GM18519 (cell line): ENCODE measurements around the gene PROX1.

Experiments
- ATAC-seq: cut with Tn5 transposase; IDR thresholded peaks from one replicate; pipeline ENCODE4 v1.9.1; 2021; ENCODE audit warnings: mild to moderate bottlenecking, moderate library complexity; ENCODE audit not compliant: unreplicated experiment, low FRiP score

The PROX1 gene

DNA sequence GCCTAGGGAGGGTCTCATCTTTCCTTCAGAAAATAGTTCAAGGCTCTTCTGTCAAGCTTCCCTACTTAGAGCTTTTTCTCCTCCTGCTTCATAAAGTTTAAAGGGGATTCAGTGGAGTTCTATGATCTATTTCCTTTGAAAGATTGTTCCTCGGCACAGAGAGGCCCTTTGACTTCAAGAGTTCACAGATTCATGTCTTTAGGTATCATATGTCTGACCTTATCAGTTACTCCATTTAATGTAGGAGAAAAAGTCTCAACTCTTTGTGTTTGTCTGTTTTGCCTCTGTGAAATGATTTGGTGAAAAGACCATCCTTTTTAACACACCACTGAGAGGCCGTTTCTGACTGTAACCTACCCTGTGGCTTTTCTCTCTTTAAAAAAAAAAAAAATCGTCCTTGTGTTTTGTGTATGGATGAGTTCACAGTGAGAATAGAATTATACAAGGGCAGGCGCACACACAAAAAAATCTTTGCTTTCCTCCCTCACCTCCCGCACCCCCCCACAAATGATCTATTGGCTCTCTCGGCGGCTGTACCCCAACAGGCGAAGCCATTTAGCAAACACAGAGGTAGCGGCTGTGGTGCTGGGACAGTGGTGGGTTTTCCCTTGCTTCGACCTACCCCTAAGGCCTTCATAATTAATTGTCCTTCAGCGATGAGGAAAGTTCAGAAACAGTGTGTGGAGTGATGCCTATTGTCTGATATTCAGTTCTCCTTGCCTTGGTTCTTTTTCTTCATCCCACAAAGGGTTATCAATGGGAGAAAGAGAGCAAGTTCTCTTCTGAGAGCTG is 29.6 kb downstream of the PROX1 start:
- ATAC-seq = no peak

DNA sequence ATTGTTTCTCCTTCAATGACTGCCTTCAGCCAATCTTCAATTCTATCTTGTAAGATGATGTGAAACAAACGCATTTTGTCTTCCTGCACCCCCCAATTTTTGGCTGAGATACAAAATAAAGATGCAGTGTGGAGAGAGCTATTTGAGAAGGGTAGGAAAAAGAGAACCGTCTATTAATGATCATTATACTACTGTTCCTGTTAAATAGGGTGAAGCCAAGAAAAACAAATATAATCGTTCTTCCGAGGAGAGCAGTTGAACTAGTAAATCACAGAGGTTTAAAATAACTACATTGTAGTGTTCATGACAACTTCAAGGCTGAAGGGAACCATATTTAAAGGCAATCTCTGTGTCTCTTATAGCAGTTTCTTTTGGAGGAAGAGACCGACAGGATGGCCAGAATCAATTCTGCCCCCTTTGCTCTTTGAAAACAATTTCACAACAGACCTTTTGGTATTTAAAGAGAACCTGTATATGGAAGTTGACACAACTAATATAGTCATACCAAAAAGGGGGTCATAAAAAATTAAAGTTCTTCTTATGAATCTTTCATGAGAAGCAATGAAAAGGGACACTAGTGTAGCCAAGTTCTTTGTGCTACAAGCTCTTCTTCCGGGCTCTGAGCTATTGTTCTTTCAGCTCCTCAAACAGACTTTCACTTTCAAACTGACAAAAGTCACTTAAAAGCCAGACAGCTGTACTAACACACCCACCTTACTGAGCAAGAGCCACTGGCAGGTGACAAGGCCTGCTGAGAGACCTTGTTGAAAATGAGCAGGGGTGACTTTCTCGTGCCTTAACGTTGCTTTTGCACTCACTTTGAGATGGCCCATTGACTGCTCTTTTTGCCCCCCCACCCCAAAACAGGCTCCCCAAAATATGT is 30.9 kb downstream of the PROX1 start:
- ATAC-seq = peak; percentile 98

DNA sequence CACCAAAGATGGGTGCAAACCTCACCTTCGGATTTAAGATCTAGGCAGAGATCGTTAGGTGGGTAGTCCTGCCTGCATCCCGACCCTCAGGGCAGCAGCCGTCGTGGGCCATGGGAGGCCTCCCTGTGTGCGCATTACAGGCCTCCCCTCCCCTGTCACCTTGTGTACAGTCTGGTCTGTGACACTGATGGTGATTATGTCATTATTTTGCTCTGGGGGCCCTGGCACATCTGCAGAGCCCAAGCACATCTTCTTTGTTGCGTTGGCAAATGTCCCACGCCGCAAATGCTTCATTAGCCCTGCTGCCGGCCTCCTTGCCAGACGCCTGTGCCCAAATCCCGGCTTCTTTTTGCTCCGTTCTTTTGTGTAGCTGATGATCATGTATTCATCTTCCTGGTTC is 31.7 kb downstream of the PROX1 start:
- ATAC-seq = no peak

GRCh38 chr1:214021321-214021720 is 33.5 kb downstream of the PROX1 start:
- ATAC-seq = no peak

GRCh38 chr1:214022229-214022791 is 34.5 kb downstream of the PROX1 start:
- ATAC-seq = no peak

GRCh38 chr1:214022810-214023425 is 35.1 kb downstream of the PROX1 start:
- no peak for ATAC-seq

GRCh38 chr1:214026985-214027384 is 39.2 kb downstream of the PROX1 start:
- ATAC-seq = no peak

DNA sequence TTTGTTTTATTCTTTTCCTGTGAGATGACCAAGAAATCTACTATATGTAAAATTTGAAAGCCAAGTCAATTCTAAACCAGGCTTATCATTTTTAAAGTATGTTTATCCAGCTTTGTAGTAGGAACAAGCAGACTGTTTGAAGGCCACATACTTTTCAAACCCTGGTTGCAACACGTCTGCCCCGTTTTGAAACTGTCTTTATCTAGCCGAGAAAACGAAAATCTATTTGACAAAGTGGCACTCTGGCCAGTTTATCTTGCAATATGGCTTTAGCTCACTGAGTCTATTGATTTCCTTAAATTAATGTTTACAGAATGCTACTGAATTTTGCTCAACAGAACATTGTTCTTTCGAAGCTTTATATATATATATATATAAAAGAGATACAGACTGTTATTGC is 39.7 kb downstream of the PROX1 start:
- no peak for ATAC-seq

GRCh38 chr1:214028095-214028494 is 40.3 kb downstream of the PROX1 start:
- ATAC-seq = no peak

DNA sequence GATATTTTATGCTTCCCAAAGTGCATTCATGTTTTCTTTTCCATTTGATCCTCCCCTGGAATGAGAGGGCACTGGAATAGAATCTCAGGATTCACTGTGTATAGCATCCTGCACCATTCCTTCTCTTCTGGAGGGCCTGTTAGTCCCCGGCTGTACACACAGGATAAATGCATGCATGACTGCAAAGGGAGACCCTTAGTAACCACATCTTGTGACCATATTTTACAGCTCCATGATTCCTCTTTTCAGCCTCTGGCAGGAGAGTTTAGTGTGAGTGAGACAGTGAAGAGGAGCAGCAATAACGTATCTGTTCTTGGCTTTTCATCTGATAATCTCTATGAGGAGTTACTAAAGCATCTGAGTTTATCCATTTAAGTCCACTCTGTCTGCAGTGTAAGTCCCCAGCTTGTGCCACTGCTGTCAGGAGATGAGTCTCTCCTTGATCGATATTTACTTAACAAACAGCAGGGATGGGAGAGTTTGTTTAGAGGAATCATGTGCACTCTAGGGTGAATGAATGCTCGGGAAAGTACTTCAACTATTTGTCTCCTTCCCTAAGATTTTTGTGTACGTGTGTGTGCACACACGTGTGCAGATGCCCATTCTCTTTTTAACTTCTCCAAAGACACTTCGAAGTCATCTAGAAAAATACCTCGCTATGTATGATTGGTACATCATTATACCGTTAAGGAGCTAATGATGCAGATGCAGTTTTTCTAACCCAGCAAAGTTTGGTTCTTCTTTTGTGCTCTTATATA is 41.1 kb downstream of the PROX1 start:
- no peak for ATAC-seq

DNA sequence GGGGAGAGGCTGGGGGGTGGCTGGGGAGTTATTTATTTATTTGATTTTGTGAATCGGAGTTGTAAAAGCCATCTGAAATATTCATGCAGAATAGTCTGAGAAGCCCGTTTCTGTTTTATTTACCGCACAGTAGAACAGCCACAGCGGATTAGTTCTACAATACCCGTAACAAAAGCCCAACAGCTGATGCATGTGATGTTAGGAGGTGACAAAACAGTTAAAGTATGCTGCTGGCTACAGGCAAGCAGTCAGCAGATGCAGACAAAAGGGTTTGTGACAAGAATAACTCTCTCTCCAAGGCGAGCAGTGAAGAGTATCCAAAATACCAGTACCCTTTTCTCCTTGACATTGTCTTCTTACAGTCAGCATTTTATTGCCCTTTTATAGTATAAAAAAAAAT is 42.0 kb downstream of the PROX1 start:
- no peak for ATAC-seq

DNA sequence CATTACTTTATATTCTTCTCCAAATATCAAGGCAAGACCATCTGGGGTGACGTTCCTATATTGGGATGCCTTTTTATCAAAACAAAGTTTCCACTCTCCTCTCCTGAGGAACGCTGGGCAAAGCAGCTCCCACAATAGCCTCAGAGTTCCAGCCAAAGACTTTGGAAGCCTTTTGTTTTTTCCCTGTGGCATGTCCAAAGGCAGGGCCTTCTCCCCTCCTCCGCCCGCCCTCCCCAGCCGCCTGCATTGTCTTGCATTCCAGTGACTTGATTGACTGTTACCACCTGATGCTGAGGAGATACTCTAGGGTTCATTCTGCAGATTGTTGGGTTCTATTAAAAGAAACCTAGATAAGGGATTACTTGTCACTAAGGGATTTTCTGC is 43.5 kb downstream of the PROX1 start:
- no peak for ATAC-seq

DNA sequence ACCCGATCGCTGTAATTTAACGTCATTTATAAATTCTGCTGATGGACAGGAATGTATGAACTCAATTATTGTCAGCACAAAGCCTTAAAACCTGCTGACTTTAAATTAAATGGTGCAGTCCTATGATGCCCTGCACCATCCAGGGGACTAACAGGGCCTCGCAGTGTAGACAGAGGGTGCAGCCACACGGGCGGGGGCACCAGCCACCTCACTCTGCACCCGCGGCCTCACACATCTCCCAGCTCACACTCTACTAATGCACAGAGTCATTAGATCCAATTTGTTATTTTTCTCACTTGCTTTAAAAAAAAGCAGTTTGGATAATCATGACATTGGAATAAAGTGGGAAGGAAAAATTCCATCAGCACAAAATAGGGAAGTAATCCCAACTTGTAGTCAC is 49.7 kb downstream of the PROX1 start:
- no peak for ATAC-seq

GRCh38 chr1:214039394-214040018 is 51.7 kb downstream of the PROX1 start:
- ATAC-seq = no peak

DNA sequence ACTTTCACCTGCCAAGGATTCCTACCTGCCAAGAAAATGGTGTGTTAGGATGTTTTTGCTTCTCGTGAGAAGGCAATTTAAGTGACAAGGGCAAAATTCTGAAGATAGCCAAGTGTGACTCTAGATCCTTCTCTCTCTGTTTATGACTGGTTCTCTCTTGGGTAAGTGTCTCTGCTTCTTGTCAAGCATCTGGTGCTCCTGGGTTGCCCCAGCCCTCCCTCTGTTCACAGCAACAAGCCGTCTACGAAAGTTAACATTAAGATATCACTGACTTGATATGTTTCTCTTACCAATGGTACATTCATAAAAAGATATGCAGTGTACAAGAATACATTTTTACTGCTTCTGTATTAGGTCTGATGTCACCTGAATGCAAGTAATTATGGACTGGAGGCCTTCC is 55.4 kb downstream of the PROX1 start:
- ATAC-seq = no peak

DNA sequence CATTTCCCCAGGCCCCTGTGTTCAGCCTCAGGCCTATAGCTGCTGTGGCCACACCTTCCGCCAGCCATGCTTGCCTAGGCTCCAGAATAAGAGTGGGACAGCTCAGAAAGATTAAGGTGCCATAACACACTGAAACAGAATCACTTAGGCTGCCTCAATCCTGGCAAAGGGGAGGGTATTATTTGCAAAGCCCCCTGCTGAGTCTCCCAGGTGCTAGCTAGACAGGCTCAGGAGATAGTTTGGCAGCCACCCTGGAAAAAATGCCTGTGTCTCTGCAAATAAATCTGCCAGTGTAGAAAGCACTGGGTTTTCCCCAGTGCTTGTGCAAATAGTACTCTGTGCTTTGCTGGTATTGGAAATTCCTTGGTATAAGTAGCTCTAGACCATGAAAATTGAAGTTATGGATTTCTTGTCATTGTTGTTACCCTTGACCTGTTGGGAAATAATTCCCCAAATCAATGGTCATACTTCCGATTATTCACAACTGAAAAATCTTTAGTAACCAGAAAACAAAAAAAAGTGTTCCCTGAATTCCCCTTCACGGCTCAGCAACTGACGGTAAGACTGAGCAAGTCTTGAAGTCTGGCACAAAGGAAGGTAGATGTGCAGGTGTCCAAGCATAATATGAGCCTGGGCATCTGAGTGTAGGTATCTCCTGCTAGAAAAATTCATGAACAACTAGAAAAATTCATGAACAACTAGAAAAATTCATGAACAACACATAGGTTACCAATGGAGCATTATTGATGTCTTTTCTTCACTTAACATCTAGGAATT is 56.9 kb downstream of the PROX1 start:
- ATAC-seq = no peak

DNA sequence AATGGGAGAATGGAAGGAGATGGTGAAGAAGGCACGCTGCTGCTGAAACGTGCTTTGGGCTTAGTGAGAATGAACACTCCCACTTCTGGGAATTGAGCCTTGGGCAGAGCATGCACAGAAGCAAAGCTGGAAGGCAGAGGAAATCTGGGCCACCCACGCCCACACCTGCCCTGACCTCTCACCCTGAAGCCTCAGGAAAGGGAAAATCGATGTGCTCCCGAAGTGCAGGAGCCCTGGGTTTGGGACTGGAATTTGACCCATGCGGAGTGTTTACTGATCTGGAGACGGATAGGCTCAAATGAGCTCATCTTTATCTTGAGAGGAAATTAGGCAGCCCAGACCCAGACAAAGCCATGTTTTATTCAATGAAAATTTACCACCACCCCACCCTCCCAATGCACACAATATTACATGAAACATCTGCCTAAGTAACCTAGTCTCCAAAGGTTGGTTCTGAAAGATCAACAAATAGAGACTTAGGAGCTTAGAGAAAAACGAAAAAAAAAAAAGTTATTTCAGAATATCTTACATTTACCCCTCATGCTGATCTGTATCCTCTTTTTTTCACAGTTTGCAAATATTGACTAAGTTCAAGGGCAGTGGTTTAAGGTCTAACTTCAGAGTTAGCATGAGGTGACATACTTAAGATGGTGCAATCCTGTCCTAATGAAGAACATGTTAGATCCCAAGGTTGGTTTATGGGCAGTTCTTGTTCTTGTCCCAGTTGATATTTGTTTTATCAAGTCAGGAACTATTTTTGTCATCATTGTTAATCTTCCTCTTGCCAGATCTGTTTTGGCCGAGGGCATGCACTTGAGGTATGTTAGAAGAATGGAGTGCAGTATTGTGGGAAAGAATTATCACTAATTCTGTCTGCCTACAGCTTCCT is 63.0 kb downstream of the PROX1 start:
- no peak for ATAC-seq

- ATAC-seq = no peak
These were observed 64.0 kb downstream of the PROX1 start for GRCh38 chr1:214051786-214052185.
